RWPE1 (cell line): ENCODE measurements around the gene FAM184A.

Experiments
- CTCF ChIA-PET: fragments of 350-600 bp; sonication (Branson Sonifier 250); formaldehyde crosslinking; extraction: SDS; loops from one replicate; lab custom pipeline; 2021; lab: Yijun Ruan, JAX
- POLR2A ChIA-PET: fragments of 400-600 bp; formaldehyde crosslinking; extraction: SDS; loops from one replicate; lab custom pipeline; 2020; ENCODE audit warnings: antibody characterized with exemption; ENCODE audit not compliant: low non-redundant PET; lab: Yijun Ruan, JAX
- DNase-seq: peaks from one replicate; pipeline ENCODE4 v3.0.0; 2012; ENCODE audit warnings: low spot score
- H3K27ac ChIP-seq: fragments of 450-650 bp; 2 replicates; pipeline ENCODE4 v1.5.1; 2017
- CTCF ChIP-seq: fragments of 450-650 bp; conservative IDR thresholded peaks from 2 replicates; pipeline ENCODE4 v1.5.1; 2017; ENCODE audit warnings: low read depth, mild to moderate bottlenecking

The FAM184A gene

GRCh38 chr6:118913161-118913560 lies 165.3 kb downstream of the FAM184A start:
- no peak overlapping the region for H3K27ac ChIP-seq
- no peak for TF ChIP-seq CTCF
- no peak for DNase-seq
- ChIA-PET POLR2A (no interaction called here), CTCF (no interaction called here)

GRCh38 chr6:118912646-118913045 lies 165.8 kb downstream of the FAM184A start:
- no peak overlapping the region for H3K27ac ChIP-seq
- no peak for DNase-seq
- ChIA-PET CTCF (interaction anchor here (0.5 kb wide), 1 partner anchor 16 kb away, joined by 4 read pairs; no protein-coding TSS in a partner anchor), POLR2A (no interaction called here)
- TF ChIP-seq CTCF, result no peak
